Vagina (tissue), 2 donors: ENCODE data around the gene DYNLT3. TPM values are rescaled to one million over a fixed set of nuclear protein-coding genes. Genes with fewer than 3 reads are reported as not detected.

Source experiments
- DNase-seq, 2 donors: peaks; one replicate each; pipeline ENCODE4 v3.0.0-alpha.2; 2017; ENCODE audit errors: extremely low spot score in 2 of 2
- H3K27ac ChIP-seq: fragments of 200-600 bp; sonication (generic); one replicate; pipeline ENCODE4 v1.5.1; 2019
- H3K27me3 ChIP-seq: fragments of 200-600 bp; sonication (generic); one replicate; pipeline ENCODE4 v1.5.1; 2019
- H3K36me3 ChIP-seq, 2 donors: fragments of 200-600 bp; sonication (generic); one replicate each; pipeline ENCODE4 v1.5.1; 2017 to 2019
- H3K4me1 ChIP-seq: fragments of 200-600 bp; sonication (generic); one replicate; pipeline ENCODE4 v1.5.1; 2019
- H3K4me3 ChIP-seq, 2 donors: fragments of 200-600 bp; sonication (generic); 1 replicate in 1 of 2; 2 replicates in 1 of 2; pipeline ENCODE4 v1.5.1; 2016 to 2019
- H3K9me3 ChIP-seq: fragments of 200-600 bp; sonication (generic); one replicate; pipeline ENCODE4 v1.5.1; 2019
- CTCF ChIP-seq, 3 experiments: fragments of 450-650 bp in 2 of 3; fragments of 200-600 bp in 1 of 3; sonication (generic) in 1 of 3; IDR thresholded peaks; one replicate each; pipeline ENCODE4 v1.5.1; 2017 to 2019; ENCODE audit warnings: antibody characterized with exemption in 3 of 3, mild to moderate bottlenecking in 2 of 3, moderate library complexity in 2 of 3
- POLR2A ChIP-seq, 2 donors: fragments of 450-650 bp; IDR thresholded peaks; one replicate each; pipeline ENCODE4 v1.6.1; 2017; ENCODE audit warnings: antibody characterized with exemption in 2 of 2, mild to moderate bottlenecking in 2 of 2, moderate library complexity in 2 of 2
- POLR2AphosphoS5 ChIP-seq, 2 donors: sonication (generic); formaldehyde crosslinking; IDR thresholded peaks; one replicate each; pipeline ENCODE4 v1.9.0; 2017; ENCODE audit warnings: antibody characterized with exemption in 2 of 2, mild to moderate bottlenecking in 2 of 2, low read depth in 1 of 2; ENCODE audit not compliant: insufficient read depth in 1 of 2
- intact Hi-C: fragments of 100-400 bp; cut with DNase I; formaldehyde crosslinking; loops from one replicate; pipeline ENCODE4 v1.15.1; 2023
- total RNA-seq: library from RNA; depleted of rRNA; stranded (reverse); fragments of >200 nt; gene quantifications from one replicate; pipeline ENCODE4 v1.2.3, GENCODE V29; 2016

DYNLT3 gene
- total RNA-seq, 1 donor from 2014 or later: 18.7 TPM

DNA sequence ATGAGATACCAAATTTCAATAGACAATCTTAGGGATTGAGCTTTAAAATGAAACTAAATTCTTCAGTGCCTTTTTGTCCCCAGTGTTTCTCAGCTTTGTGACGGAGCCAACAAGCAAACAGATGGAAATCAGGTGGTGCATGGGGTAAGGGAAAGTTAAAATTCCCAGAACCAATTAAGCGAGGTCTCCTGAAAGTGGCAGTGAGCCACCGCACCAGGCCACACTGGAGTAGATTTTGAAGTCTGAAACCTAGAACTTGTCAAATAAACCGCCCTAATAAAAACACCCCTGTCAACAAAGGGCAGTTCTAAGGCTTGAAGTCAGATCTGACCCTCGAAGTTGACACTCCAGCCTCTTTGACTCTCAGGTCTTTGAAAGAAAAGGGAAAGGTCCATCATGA is 40.6 kb upstream of the DYNLT3 start:
- Histone ChIP-seq H3K4me1 (no peaks in the 10 kb centered on the region), H3K27ac (no peak overlapping the region), H3K9me3 (no peaks in the 10 kb centered on the region), H3K36me3 (no peaks in the 10 kb centered on the region), H3K4me3 (no peak overlapping the region), H3K27me3 (no peaks in the 10 kb centered on the region)
- intact Hi-C loops: no loop called here
- no peak for TF ChIP-seq CTCF (IDR thresholded peaks at IDR 0.05)
- no peak for TF ChIP-seq POLR2AphosphoS5 (IDR thresholded peaks at IDR 0.05; ENCODE audit: insufficient read depth in 1 of 2, low read depth in 1 of 2)
- no peak for TF ChIP-seq POLR2A (IDR thresholded peaks at IDR 0.05)
- DNase-seq: no peak

- no peaks in the 10 kb centered on the region for H3K27me3 ChIP-seq
- no peaks in the 10 kb centered on the region for H3K9me3 ChIP-seq
- H3K4me3 ChIP-seq: no peak overlapping the region
- no peaks in the 10 kb centered on the region for H3K4me1 ChIP-seq
- no peak overlapping the region for H3K27ac ChIP-seq
- no peak for TF ChIP-seq CTCF (IDR thresholded peaks at IDR 0.05)
- no peak for TF ChIP-seq POLR2AphosphoS5 (IDR thresholded peaks at IDR 0.05; ENCODE audit: insufficient read depth in 1 of 2, low read depth in 1 of 2)
- TF ChIP-seq POLR2A (IDR thresholded peaks at IDR 0.05): no peak
- intact Hi-C loops: no loop called here
- H3K36me3 ChIP-seq: no peaks in the 10 kb centered on the region
- no peak for DNase-seq
Observed at GRCh38 chrX:37887347-37887746, 40.0 kb upstream of the DYNLT3 start.

DNA sequence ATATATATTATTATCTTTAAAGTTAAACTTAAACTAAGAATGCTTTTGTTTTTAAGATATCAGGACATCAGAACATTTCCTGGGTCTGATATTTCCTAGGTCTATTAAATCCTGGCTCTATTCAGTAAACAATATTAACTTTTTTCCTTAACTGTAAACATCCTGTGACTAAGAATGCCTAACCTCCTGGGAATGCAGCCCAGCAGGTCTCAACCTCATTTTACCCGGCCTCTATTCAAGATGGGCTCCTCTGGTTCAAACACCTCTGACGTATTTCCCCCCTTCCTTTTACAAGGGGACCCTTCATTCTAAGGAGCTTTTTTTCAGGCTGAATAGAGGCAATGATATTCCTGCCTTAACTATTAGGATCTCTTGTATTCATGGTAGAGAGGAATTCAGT is 35.8 kb upstream of the DYNLT3 start:
- intact Hi-C loops: no loop called here
- Histone ChIP-seq H3K9me3 (no peaks in the 10 kb centered on the region), H3K36me3 (no peaks in the 10 kb centered on the region), H3K4me1 (no peaks in the 10 kb centered on the region), H3K27me3 (no peaks in the 10 kb centered on the region), H3K4me3 (no peak overlapping the region), H3K27ac (no peak overlapping the region)
- no peak for DNase-seq
- no peak for TF ChIP-seq POLR2A (IDR thresholded peaks at IDR 0.05)
- TF ChIP-seq POLR2AphosphoS5 (IDR thresholded peaks at IDR 0.05; ENCODE audit: insufficient read depth in 1 of 2, low read depth in 1 of 2): no peak
- no peak for TF ChIP-seq CTCF (IDR thresholded peaks at IDR 0.05)

DNA sequence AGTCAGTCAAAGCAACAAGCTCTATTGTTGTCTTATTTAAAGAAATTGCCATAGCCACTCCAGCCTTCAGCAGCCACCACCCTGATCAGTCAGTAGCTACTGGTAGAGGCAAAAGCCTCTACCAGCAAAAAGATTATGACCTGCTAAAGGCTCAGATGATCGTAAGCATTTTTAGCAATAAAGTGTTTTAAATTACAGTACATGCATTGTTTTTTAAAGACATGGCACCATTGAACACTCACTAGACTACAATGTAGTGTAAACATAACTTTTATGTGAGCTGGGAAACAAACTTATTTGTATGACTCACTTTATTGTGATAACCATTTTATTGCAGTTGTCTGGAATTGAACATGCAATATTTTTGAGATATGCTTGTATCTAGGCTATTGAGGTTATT is 32.3 kb upstream of the DYNLT3 start:
- H3K4me1 ChIP-seq: no peaks in the 10 kb centered on the region
- no peaks in the 10 kb centered on the region for H3K9me3 ChIP-seq
- H3K27me3 ChIP-seq: no peaks in the 10 kb centered on the region
- intact Hi-C loops: no loop called here
- H3K4me3 ChIP-seq: no peak overlapping the region
- no peak for DNase-seq
- H3K36me3 ChIP-seq: no peaks in the 10 kb centered on the region
- TF ChIP-seq POLR2AphosphoS5 (IDR thresholded peaks at IDR 0.05; ENCODE audit: insufficient read depth in 1 of 2, low read depth in 1 of 2) (no peak), POLR2A (IDR thresholded peaks at IDR 0.05) (no peak), CTCF (IDR thresholded peaks at IDR 0.05) (no peak)
- H3K27ac ChIP-seq: no peak overlapping the region

GRCh38 chrX:37876716-37877115 is 29.3 kb upstream of the DYNLT3 start:
- Histone ChIP-seq H3K27me3 (no peaks in the 10 kb centered on the region), H3K27ac (no peak overlapping the region), H3K4me1 (no peaks in the 10 kb centered on the region), H3K4me3 (no peak overlapping the region), H3K9me3 (no peaks in the 10 kb centered on the region), H3K36me3 (no peaks in the 10 kb centered on the region)
- intact Hi-C loops: no loop called here
- TF ChIP-seq POLR2A (IDR thresholded peaks at IDR 0.05) (no peak), POLR2AphosphoS5 (IDR thresholded peaks at IDR 0.05; ENCODE audit: insufficient read depth in 1 of 2, low read depth in 1 of 2) (no peak), CTCF (IDR thresholded peaks at IDR 0.05) (no peak)
- DNase-seq: no peak
